Measurements from ENCODE around the gene ENDOV.

Gene ENDOV

DNA sequence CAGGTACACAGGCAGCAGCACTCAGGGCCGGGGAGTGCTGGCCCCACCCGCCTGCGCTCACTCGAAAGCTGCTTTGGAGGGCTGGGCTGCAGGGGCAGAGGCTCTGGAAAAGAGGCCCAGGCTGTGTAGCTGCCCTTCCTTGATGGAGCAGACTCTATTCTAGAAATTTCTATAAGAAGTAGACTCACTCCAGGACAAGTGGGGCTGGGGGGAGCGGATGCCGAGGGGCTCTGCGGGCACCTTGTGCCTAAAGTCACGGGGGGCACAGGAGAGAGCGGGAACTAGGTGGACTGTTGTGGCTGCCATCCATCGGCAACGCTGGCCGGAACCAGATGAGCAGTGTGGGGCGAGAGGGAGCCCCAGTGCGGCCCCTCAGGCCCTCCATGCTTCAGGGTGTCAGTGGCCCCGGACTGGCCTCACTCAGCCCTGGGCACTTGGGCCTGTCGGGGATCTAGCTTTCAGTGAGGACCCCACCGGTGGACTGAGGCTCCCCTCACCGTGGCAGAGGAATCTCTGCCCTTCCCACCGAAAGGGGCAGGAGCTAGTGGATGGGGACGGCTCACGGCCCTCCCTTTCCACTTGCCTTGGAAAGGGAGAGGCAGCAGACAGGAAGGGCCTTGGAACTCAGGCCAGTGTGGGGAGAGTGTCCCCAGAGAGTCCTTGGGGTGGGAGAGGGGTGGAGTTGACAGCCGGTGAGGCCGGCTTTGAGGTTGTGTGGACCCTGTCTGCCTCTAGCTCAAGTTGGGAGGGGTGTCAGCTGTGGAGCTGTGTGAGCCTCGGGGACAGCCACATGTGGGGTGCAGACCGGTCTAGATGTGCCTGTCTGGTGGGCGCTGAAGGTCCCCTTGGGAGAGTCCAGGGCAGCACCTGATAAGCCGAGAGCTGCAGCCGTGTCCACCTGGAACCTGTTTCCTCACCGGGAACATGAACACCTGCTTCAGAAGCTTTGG is 16.6 kb downstream of the ENDOV start:
- DNase-seq (ENCODE audit: low read depth) = no peak

DNA sequence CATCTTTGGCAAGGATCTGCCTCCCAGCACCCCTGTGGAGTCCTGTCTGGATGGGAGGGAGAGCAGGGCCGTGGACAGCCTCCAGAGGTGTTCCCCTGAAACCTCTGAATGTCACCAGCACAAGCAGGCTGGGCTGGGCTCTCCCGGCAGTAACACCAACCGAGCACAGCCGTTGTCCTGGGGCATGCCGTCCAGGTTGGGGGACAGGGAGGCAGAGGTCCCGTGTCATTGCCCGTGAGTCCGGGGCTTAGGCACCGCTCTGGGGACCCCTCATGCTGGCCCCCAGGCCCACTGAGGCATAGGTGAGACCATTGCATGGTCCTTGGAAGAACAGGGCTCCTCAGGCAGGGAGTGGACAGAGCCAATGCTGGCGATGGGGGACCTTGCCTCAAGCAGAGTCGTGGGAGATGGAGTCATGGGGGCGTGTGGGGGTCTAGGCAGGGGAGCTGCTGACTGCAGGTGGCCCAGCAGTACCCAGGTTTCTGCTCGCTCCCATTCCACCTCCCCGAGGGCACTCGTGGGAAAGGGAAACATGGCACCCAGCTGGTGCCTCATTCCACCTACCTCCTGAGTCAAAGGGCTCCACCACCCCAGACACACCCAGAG is 17.5 kb downstream of the ENDOV start:
- DNase-seq (ENCODE audit: low read depth) = no peak

DNA sequence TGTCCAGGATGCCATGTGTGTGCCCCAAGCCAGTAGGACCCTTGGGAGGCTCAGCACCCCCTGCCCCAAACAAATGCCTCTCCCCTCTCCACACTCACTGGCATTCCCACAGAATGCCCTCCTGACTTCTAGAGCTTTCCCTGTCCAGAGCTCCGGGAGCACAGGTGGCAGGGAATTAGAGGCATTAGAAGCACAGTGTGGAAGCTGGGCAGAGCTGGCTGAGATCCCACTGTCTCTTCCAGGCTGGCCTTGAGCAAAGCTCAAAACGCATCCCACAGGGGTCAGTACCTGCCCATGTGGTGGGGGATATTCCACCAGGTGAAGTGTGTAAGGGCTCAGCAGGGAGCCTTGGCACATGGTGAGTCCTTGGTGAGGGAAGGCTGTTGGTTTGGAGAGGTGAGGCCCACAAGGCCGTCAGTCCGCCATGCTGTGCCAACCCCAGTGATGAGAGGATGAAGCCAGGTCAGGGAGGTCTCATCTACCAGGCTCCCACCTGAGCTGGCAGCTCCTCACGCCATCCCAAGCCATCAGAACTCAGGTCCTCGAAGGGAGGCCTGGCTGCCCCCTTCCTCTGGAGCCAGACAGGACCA is 18.1 kb downstream of the ENDOV start:
- DNase-seq (ENCODE audit: low read depth) = no peak

DNA sequence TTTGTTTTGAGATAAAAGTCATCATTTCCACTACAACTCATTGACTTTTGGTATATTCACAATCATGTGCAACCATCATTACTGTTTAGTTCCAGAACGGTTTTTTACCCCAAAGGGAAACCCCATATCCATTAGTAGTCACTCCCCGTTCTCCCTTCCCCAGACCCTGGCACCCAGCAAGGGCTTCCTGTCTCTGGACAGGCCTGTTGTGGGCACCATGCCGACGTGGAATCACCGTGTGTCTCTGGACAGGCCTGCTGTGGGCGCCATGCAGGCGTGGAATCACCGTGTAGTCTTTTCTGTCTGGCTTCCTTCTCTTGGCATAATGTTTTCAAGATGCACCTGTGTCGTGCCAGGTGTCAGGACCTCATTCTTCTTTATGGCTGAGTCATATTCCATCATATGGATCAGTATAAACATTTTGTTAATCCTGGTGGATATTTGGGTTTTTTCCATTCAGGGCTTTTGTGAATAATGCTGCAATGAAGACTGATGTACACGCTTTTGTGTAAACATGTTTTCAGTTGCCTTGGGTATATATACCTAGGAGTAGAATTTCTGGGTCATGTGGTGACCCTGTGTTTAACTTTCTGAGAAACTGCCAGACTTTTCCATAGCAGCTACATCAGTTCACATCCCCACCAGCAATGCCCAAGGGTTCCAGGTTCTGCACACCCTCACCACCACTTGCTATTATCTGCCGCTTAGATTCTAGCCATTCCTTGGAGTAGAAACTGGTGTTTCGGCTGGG is 19.1 kb downstream of the ENDOV start:
- no peak for DNase-seq (ENCODE audit: low read depth)

- no peak for DNase-seq (ENCODE audit: low read depth)
Measured at GRCh38 chr17:80437532-80437931, 22.6 kb downstream of the ENDOV start.

- DNase-seq (ENCODE audit: low read depth) = no peak
Measured at GRCh38 chr17:80438806-80439205, 23.8 kb downstream of the ENDOV start.

GRCh38 chr17:80439499-80439898 is 24.5 kb downstream of the ENDOV start:
- DNase-seq (ENCODE audit: low read depth) = no peak

DNA sequence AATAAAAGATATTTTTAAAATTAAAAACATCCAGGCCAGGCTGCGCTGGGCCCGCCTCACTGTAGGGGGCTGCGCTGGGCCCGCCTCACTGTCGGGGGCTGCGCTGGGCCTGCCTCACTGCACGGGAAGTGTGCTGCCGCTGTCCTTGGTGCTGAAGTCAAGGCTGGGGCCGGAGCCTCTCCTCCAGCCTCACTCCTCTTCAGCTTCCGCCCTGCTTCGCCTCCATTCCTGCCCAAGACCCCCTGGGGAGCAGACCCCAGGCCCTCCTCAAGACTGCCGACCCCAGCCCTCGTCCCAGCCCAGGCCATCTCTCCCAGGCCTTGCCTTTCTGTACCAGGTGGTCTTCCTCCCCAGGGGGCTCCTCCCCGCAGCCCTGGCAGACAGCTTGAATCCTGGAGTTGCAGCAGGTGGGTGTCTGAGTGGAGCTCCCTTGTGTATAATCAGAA is 26.2 kb downstream of the ENDOV start:
- peak; percentile 17 for DNase-seq (ENCODE audit: low read depth)

- DNase-seq (ENCODE audit: low read depth) = no peak
Measured at GRCh38 chr17:80441598-80442322, 26.8 kb downstream of the ENDOV start.

- DNase-seq (ENCODE audit: low read depth) = no peak
Measured at GRCh38 chr17:80442323-80442659, 27.3 kb downstream of the ENDOV start.

DNA sequence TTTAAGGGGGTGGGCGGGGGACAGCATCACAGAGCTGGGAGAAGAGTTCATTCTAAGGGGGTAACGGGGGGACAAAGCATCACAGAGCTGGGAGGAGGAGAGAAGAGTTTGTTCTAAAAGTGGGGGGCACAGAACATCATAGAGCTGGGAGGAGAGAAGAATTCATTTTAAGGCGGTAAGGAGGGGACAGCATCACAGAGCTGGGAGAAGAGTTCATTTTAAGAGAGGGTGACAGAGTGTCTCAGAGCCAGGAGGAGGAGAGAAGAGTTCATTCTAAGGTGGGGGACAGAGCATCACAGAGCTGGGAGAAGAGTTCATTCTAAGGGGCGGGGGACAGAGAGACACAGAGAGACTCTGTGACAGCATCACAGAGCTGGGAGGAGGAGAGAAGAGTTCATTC is 27.8 kb downstream of the ENDOV start:
- DNase-seq (ENCODE audit: low read depth) = no peak

DNA sequence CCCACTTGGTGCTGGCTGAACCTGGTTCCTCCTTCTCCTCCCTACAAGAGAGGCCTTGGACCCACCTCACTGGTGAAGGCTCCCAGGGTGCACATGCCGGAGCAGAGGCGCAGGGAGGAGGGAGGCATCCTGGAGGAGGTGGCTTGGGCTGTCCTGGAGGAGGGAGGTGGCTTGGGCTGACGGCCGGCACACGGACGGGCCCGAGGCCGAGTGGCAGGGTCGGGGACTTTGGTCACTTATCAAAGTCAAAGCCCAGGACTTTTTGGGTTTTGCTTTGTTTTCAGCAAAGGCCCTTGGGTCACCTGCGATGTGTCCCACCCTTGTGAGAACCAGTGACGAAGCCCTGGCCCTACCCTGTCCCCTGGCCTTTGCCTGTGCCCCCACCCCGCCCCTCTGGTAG is 28.5 kb downstream of the ENDOV start:
- DNase-seq (ENCODE audit: low read depth) = no peak

- no peak for DNase-seq (ENCODE audit: low read depth)
Measured at GRCh38 chr17:80443916-80444643, 29.1 kb downstream of the ENDOV start.

DNA sequence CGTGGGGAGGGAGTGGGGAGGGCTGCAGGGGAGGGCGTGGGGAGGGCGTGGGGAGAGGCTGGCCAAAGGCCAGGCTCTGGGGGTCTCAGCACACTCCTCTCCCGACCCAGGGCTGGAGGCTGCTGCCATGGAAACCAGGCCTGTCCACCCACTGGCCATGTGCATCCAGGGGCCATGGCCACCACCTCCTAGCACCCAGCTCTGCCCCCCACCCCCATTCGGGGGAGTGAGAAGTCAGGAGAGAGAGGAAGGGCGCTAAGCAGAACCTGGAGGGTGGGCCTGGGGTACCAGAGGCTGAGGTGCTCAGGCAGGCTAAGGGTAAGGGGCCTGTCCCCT is 29.6 kb downstream of the ENDOV start:
- DNase-seq (ENCODE audit: low read depth) = no peak

DNA sequence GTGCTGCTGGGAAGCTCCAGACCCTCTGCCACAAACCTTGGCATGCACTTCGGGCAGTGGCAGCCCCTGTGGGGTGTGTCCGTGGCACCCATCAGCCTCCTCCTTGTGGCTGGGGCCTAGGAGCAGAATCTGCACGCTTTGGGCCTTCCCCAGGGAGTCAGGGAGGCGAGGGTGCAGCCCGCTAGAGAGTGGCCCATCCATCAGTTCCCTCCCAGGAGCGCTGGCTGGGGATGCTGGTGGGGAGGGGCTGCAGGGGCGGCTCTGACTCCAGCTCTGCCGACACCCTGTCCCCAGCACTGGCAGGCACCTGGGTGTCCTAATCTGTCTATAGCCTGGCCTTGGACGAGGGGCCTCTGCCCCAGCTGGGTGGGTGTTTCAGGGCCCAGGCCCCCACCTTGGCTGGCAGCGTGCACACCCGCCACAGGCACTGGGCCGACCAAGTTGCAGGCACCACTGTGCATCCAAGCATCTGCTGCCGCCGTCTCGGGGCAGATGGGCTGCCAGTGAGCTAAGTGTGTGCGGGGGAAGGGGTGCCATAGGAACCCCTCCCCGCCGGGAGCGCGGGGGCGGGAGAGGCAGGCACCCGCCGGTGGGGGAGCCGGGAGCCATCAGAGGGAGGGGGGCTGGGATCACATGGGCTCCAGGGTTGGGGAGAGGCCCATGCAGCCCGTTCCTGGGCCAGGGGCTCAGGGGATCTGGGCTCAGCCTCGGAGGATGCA is 30.2 kb downstream of the ENDOV start:
- DNase-seq (ENCODE audit: low read depth) = no peak

- no peak for DNase-seq (ENCODE audit: low read depth)
Measured at GRCh38 chr17:80445726-80446110, 30.8 kb downstream of the ENDOV start.

DNA sequence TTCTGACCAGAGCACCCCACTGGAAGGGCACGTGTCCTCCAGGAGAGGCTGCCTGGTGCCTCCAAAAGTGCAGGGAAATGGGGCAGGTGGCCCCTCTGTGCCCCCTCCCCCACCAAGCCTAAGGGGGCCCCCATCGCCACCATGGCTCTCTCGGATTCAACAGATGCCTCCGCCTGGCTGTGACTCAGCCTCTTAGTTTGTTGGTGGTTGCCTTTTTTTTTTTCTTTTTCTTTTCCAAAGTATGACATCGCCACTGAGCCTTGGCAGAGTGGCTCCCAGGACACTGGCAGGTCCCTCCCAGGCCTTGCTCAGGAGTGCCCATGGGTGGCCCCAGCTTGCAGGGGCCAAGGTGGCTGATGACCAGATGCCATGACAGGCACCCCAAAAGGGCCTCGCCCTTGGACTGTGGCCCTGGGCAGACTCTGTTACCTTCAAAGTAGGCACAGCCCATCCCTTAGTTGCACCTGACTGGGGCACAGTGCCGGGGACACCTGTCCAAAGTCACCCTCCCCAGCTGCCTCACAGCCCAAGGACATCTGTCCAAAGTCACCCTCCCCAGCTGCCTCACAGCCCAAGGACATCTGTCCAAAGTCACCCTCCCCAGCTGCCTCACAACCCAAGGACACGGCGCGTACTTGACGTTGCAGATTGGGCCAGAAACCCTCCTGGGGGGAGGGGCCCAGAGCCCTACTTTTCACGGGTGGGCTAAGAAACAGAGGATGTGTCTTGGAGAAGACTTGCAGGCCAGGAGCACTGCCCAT is 31.9 kb downstream of the ENDOV start:
- DNase-seq (ENCODE audit: low read depth) = no peak

- DNase-seq (ENCODE audit: low read depth) = no peak
Measured at GRCh38 chr17:80447790-80448189, 32.8 kb downstream of the ENDOV start.

- DNase-seq (ENCODE audit: low read depth) = no peak
Measured at GRCh38 chr17:80449194-80449929, 34.4 kb downstream of the ENDOV start.
